Activated CD8-positive, alpha-beta T cell treated with anti-CD3 and anti-CD28 coated beads for 36 hours (primary cell): ENCODE results near the gene SLIT3. TPM values are rescaled to one million over a fixed set of nuclear protein-coding genes. Genes with fewer than 3 reads are reported as not detected.

Source experiments
- ATAC-seq: fragments of 200-7000 bp; cut with Tn5 transposase; one replicate; pipeline ENCODE4 v1.10.0; 2021; ENCODE audit warnings: mild to moderate bottlenecking, moderate library complexity
- CTCF ChIA-PET: fragments of 350-600 bp; sonication (Branson Sonifier 250); formaldehyde crosslinking; loops from one replicate; lab custom pipeline; 2021; ENCODE audit warnings: antibody characterized with exemption; lab: Charles Lee
- POLR2A ChIA-PET: fragments of 350-600 bp; sonication (Branson Sonifier 250); formaldehyde crosslinking; loops from one replicate; lab custom pipeline; 2021; ENCODE audit warnings: antibody characterized with exemption; lab: Charles Lee
- DNase-seq: peaks from one replicate; pipeline ENCODE4 v3.0.0-alpha.2; 2020
- H3K27ac Mint-ChIP-seq: one replicate; pipeline ENCODE4 v1.8.0; 2021; ENCODE audit warnings: mild to moderate bottlenecking, mixed read lengths
- H3K27me3 Mint-ChIP-seq: one replicate; pipeline ENCODE4 v1.8.0; 2021; ENCODE audit warnings: mixed read lengths
- H3K36me3 Mint-ChIP-seq: one replicate; pipeline ENCODE4 v1.8.0; 2021; ENCODE audit warnings: low read depth, mixed read lengths
- H3K4me1 Mint-ChIP-seq: one replicate; pipeline ENCODE4 v1.8.0; 2021; ENCODE audit warnings: low read depth, mixed read lengths
- H3K4me3 Mint-ChIP-seq: one replicate; pipeline ENCODE4 v1.8.0; 2021; ENCODE audit warnings: mild to moderate bottlenecking, moderate library complexity, mixed read lengths
- H3K9me3 Mint-ChIP-seq: one replicate; pipeline ENCODE4 v1.8.0; 2021; ENCODE audit warnings: mixed read lengths
- CTCF ChIP-seq: fragments of 200-600 bp; IDR thresholded peaks from one replicate; pipeline ENCODE4 v1.8.0; 2022; ENCODE audit warnings: antibody characterized with exemption, mild to moderate bottlenecking
- intact Hi-C: fragments of 100-400 bp; cut with micrococcal nuclease; formaldehyde crosslinking; loops from one replicate; pipeline ENCODE4 v1.10.0; 2022
- total RNA-seq, 2 experiments: library from RNA; stranded (reverse); gene quantifications; one replicate each; pipeline ENCODE4 v1.2.3, GENCODE V29; 2021

The SLIT3 gene
- total RNA-seq, 2 experiments from 2014 or later = 0.69 to 0.74 TPM

- ATAC-seq (no peak), DNase-seq (no peak)
- intact Hi-C loops = no loop called here
- Mint-ChIP-seq H3K27me3 (peaks cover 13% of the 10 kb centered on the region), H3K4me3 (no peak overlapping the region), H3K27ac (no peak overlapping the region), H3K4me1 (no peaks in the 10 kb centered on the region), H3K9me3 (no peaks in the 10 kb centered on the region), H3K36me3 (no peaks in the 10 kb centered on the region)
- TF ChIP-seq CTCF = no peak
- CTCF ChIA-PET = no interaction called here
- POLR2A ChIA-PET = no interaction called here
These were observed 390.1 kb downstream of the SLIT3 start for GRCh38 chr5:168910874-168911273.

- CTCF ChIA-PET = no interaction called here
- ATAC-seq = no peak
- Mint-ChIP-seq H3K4me1 (no peaks in the 10 kb centered on the region), H3K36me3 (no peaks in the 10 kb centered on the region), H3K4me3 (no peak overlapping the region), H3K27ac (no peak overlapping the region), H3K27me3 (peaks cover 10% of the 10 kb centered on the region), H3K9me3 (no peaks in the 10 kb centered on the region)
- TF ChIP-seq CTCF = no peak
- no peak for DNase-seq
- intact Hi-C loops = no loop called here
- POLR2A ChIA-PET = no interaction called here
These were observed 392.7 kb downstream of the SLIT3 start for GRCh38 chr5:168908207-168908606.

- H3K4me1 Mint-ChIP-seq = peaks cover 7% of the 10 kb centered on the region
- intact Hi-C loops = no loop called here
- H3K27ac Mint-ChIP-seq = no peak overlapping the region
- no peak for TF ChIP-seq CTCF
- POLR2A ChIA-PET = no interaction called here
- H3K4me3 Mint-ChIP-seq = no peak overlapping the region
- peaks cover 7% of the 10 kb centered on the region for H3K27me3 Mint-ChIP-seq
- H3K36me3 Mint-ChIP-seq = no peaks in the 10 kb centered on the region
- no peak for DNase-seq
- no peaks in the 10 kb centered on the region for H3K9me3 Mint-ChIP-seq
- no peak for ATAC-seq
- CTCF ChIA-PET = no interaction called here
These were observed 397.9 kb downstream of the SLIT3 start for GRCh38 chr5:168903061-168903460.

GRCh38 chr5:168899673-168900072, 401.3 kb downstream of the SLIT3 start:
- DNase-seq (no peak), ATAC-seq (no peak)
- H3K4me3 Mint-ChIP-seq = no peak overlapping the region
- H3K27me3 Mint-ChIP-seq = peaks cover 10% of the 10 kb centered on the region
- POLR2A ChIA-PET = no interaction called here
- CTCF ChIA-PET = interaction anchor here (1.6 kb wide), 1 partner anchor 20 kb away, joined by 4 read pairs; no protein-coding TSS in a partner anchor
- no peaks in the 10 kb centered on the region for H3K9me3 Mint-ChIP-seq
- intact Hi-C loops = no loop called here
- no peak for TF ChIP-seq CTCF
- H3K36me3 Mint-ChIP-seq = no peaks in the 10 kb centered on the region
- peaks cover 7% of the 10 kb centered on the region for H3K4me1 Mint-ChIP-seq
- no peak overlapping the region for H3K27ac Mint-ChIP-seq

GRCh38 chr5:168899264-168899663, 401.7 kb downstream of the SLIT3 start:
- ChIA-PET CTCF (interaction anchor here (1.6 kb wide), 1 partner anchor 20 kb away, joined by 4 read pairs; no protein-coding TSS in a partner anchor), POLR2A (no interaction called here)
- no peak for ATAC-seq
- TF ChIP-seq CTCF = no peak
- Mint-ChIP-seq H3K27me3 (peaks cover 14% of the 10 kb centered on the region), H3K36me3 (no peaks in the 10 kb centered on the region), H3K4me1 (peaks cover 7% of the 10 kb centered on the region), H3K9me3 (no peaks in the 10 kb centered on the region), H3K27ac (no peak overlapping the region), H3K4me3 (no peak overlapping the region)
- no peak for DNase-seq
- intact Hi-C loops = no loop called here
